HEK293 (cell line): ENCODE data around the gene BTD.

Experiments
- ATF2 ChIP-seq: fragments of 450-650 bp; formaldehyde crosslinking; IDR thresholded peaks from 2 replicates; pipeline ENCODE4 v1.5.1; 2016; ENCODE audit warnings: missing biosample characterization, missing genetic modification characterization, low read depth
- KLF16 ChIP-seq: fragments of 450-650 bp; formaldehyde crosslinking; IDR thresholded peaks from 2 replicates; pipeline ENCODE4 v1.5.1; 2017; ENCODE audit warnings: missing biosample characterization, missing genetic modification characterization
- PATZ1 ChIP-seq: fragments of 450-650 bp; formaldehyde crosslinking; IDR thresholded peaks from 2 replicates; pipeline ENCODE4 v1.5.1; 2016; ENCODE audit warnings: missing biosample characterization, missing genetic modification characterization
- SP3 ChIP-seq: fragments of 450-650 bp; formaldehyde crosslinking; IDR thresholded peaks from 2 replicates; pipeline ENCODE4 v1.5.1; 2016; ENCODE audit warnings: missing biosample characterization, missing genetic modification characterization
- ZNF133 ChIP-seq: fragments of 450-650 bp; formaldehyde crosslinking; IDR thresholded peaks from 2 replicates; pipeline ENCODE4 v1.5.1; 2016; ENCODE audit warnings: missing biosample characterization, missing genetic modification characterization
- ZNF175 ChIP-seq: fragments of 450-650 bp; formaldehyde crosslinking; IDR thresholded peaks from 2 replicates; pipeline ENCODE4 v1.5.1; 2016; ENCODE audit warnings: missing biosample characterization, missing genetic modification characterization
- ZNF274 ChIP-seq, 2 experiments: fragments of 200-500 bp in 1 of 2; fragments of 450-650 bp in 1 of 2; sonication (Bioruptor generic) in 1 of 2; formaldehyde crosslinking in 1 of 2; IDR thresholded peaks; 2 replicates each; pipeline versions ENCODE4 v1.5.1 to v1.6.1; 2014 to 2016; ENCODE audit warnings: borderline replicate concordance in 1 of 2, inconsistent platforms in 1 of 2, low read length in 1 of 2, missing biosample characterization in 1 of 2, missing genetic modification characterization in 1 of 2
- ZNF292 ChIP-seq: fragments of 450-650 bp; formaldehyde crosslinking; IDR thresholded peaks from 2 replicates; pipeline ENCODE4 v1.5.1; 2016; ENCODE audit warnings: low read depth, missing biosample characterization, missing genetic modification characterization, borderline replicate concordance
- ZNF621 ChIP-seq: fragments of 450-650 bp; formaldehyde crosslinking; IDR thresholded peaks from 2 replicates; pipeline ENCODE4 v1.5.1; 2017; ENCODE audit warnings: missing biosample characterization, missing genetic modification characterization
- ZNF639 ChIP-seq: fragments of 450-650 bp; formaldehyde crosslinking; IDR thresholded peaks from 2 replicates; pipeline ENCODE4 v1.5.1; 2016; ENCODE audit warnings: missing biosample characterization, missing genetic modification characterization
- TF ChIP-seq, protein P1 (sequence below): fragments of 450-650 bp; formaldehyde crosslinking; IDR thresholded peaks from 2 replicates; pipeline ENCODE4 v1.5.1; 2016; ENCODE audit warnings: missing biosample characterization, missing genetic modification characterization

GRCh38 chr3:15653321-15653720, 51.8 kb downstream of the BTD start:
- TF ChIP-seq, protein P1, sequence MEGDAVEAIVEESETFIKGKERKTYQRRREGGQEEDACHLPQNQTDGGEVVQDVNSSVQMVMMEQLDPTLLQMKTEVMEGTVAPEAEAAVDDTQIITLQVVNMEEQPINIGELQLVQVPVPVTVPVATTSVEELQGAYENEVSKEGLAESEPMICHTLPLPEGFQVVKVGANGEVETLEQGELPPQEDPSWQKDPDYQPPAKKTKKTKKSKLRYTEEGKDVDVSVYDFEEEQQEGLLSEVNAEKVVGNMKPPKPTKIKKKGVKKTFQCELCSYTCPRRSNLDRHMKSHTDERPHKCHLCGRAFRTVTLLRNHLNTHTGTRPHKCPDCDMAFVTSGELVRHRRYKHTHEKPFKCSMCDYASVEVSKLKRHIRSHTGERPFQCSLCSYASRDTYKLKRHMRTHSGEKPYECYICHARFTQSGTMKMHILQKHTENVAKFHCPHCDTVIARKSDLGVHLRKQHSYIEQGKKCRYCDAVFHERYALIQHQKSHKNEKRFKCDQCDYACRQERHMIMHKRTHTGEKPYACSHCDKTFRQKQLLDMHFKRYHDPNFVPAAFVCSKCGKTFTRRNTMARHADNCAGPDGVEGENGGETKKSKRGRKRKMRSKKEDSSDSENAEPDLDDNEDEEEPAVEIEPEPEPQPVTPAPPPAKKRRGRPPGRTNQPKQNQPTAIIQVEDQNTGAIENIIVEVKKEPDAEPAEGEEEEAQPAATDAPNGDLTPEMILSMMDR (tag by site-specific recombination), result no peak
- TF ChIP-seq PATZ1 (tag by site-specific recombination) (no peak), ZNF639 (tag by site-specific recombination) (no peak), ZNF274 (IDR thresholded peaks at IDR 0.05; ENCODE audit: low read length) (no peak), ZNF274 (tag by site-specific recombination; IDR thresholded peaks at IDR 0.05; ENCODE audit: borderline replicate concordance) (no peak), ZNF133 (tag by site-specific recombination) (no peak), ZNF292 (tag by site-specific recombination) (no peak), ZNF175 (tag by site-specific recombination) (no peak), ATF2 (no peak), ZNF621 (tag by site-specific recombination) (no peak), SP3 (tag by site-specific recombination) (no peak), KLF16 (tag by site-specific recombination) (no peak)
